ENCODE measurements around the gene ACP1. TPM values are rescaled to one million over a fixed set of nuclear protein-coding genes. Genes with fewer than 3 reads are reported as not detected.
A peak's percentile ranks its signal among the peaks of the same experiment; 100 is the strongest.

The ACP1 gene
- 118 TPM for polyA plus RNA-seq (2013, experiment 1 of 2)
- polyA plus RNA-seq (2013, experiment 2 of 2), result 119 TPM

DNA sequence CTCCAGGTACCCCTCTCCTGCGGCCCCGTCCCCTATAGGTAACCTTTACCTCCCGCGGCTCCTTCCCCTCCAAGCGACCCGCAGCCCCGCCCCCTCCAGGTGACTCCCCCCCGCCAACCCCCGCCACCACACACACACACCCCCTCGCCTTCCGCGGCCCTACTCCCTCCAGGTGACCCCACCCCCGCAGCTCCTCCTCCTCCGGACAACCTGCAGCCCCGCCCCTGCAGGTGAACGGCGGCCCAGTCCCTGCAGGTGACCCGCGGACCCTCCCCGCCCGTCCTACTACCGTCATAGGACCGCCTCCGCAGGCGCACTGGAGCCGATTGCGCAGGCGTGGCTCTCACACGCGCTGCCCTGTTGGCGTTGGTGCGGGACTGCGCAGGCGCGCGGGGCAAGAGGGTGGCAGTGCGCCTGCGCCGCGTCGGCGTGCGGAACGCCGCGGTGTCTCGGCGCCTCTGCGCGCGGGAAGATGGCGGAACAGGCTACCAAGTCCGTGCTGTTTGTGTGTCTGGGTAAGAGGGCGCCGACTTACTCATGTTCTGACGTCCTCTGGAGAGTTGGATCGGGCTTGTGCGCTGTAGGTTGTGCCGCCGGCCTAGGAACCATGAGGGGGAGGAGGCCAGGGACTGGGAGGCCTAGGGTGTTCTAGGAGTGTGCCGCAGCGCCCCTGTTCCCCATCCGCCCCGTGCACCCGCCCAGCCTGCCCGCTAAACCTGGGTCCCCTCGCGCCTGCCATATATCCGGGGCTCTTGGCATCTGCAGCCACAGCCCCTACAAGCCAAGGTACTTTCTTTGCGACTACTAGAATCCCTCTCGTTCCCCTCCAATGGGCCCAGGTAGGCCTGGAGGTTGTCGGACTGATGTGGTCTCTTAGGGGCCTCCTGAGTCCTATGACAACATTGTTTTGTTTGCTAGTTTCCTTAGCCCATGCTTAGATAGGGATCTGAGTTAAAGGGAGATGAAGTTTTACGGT, at the start of gene ACP1:
Gene ACP1, plus strand, starts transcription at position 455 of the 976 bp plus-strand sequence. Its CDS starts 18 bp downstream, at position 473.
- H3K79me2 ChIP-seq (ENCODE audit: control insufficient read depth, insufficient read depth, low read length), result peaks cover 46% of the 10 kb centered on the region
- H2BK5ac ChIP-seq (ENCODE audit: low read length), result peak within 1 kb of the TSS; percentile 77
- no peak within 1 kb of the TSS for H2BK15ac ChIP-seq (replicated peaks; ENCODE audit: low read depth)
- H4K8ac ChIP-seq (ENCODE audit: low read depth, low read length), result peak within 1 kb of the TSS; percentile 60
- H3K4me3 ChIP-seq (ENCODE audit: low read length), result peak within 1 kb of the TSS; percentile 96
- no peak within 1 kb of the TSS for H2AK5ac ChIP-seq (ENCODE audit: low read length)
- peak within 1 kb of the TSS; percentile 25 for H3K18ac ChIP-seq (ENCODE audit: low read length)
- no peak within 1 kb of the TSS for H2BK120ac ChIP-seq (ENCODE audit: low read depth, low read length)
- peak; percentile 98 for DNase-seq
- H3K27me3 ChIP-seq (ENCODE audit: insufficient read depth, low read length, poor library complexity), result no peaks in the 10 kb centered on the region
- peak within 1 kb of the TSS; percentile 89 for H3K4me2 ChIP-seq (ENCODE audit: low read length)
- H3K4ac ChIP-seq (ENCODE audit: low read depth, low read length), result peak within 1 kb of the TSS; percentile 65
- H3K36me3 ChIP-seq (ENCODE audit: control insufficient read depth, insufficient read depth, low read length), result no peaks in the 10 kb centered on the region
- peak within 1 kb of the TSS; percentile 96 for H3K9ac ChIP-seq (ENCODE audit: low read length)
- no peak within 1 kb of the TSS for H4K5ac ChIP-seq (ENCODE audit: low read length)
- peak within 1 kb of the TSS; percentile 11 for H3K23ac ChIP-seq (ENCODE audit: low read length)
- H3K79me1 ChIP-seq (ENCODE audit: low read length), result peaks cover 3% of the 10 kb centered on the region
- peaks cover 1% of the 10 kb centered on the region for H3K4me1 ChIP-seq (ENCODE audit: control insufficient read depth, low read depth, low read length)
- no CpG with 5 or more reads among the region's 73 CpGs for WGBS (ENCODE audit: extremely low coverage, insufficient coverage, low lambda C conversion rate)
- peak within 1 kb of the TSS; percentile 99 for H3K56ac ChIP-seq (ENCODE audit: low read length)
- H3K27ac ChIP-seq (ENCODE audit: low read depth, low read length), result peak within 1 kb of the TSS; percentile 28

DNA sequence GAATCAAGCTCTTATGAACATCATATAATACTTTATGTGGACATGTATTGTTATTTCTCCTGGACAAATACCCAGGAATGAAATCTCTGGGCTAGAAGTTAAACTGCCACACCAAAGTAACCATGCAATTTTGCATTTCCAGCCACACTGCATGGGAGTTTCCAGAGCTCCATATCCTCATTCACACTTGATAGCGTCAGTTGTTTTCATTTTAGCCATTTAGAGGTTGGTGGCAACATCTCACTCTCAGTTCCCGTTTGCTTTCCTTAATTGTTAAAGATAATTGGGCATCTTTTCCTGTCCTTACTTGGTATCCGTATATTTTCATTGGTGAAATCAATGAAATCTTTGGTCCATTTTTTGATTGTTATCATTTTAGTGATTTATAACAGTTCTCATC, 48.7 kb upstream of the ACP1 start:
- Histone ChIP-seq H3K18ac (ENCODE audit: low read length) (no peak overlapping the region), H2AK5ac (ENCODE audit: low read length) (no peak overlapping the region), H3K56ac (ENCODE audit: low read length) (no peak overlapping the region)

DNA sequence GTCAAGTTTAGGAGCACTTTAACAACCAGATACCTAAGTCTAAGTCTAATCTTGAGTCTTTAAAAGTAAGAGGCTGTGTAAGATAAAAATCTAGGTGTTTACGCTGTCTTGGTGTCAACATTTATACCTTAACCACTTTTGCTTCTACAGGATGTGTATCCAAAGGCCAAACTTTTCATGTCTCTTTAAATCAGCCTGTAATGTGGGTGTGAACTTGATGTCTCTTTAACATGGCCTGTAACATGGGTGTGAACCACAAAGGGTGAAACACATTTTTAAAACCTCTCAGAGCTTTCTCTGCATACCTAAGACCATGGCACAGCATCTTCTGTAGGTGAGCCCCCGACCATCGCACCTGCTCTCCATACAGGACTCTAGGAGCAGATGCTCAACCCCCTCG, 41.3 kb upstream of the ACP1 start:
- H3K36me3 ChIP-seq (ENCODE audit: control insufficient read depth, insufficient read depth, low read length), result no peaks in the 10 kb centered on the region
- H4K8ac ChIP-seq (ENCODE audit: low read depth, low read length), result no peak overlapping the region
- H3K79me2 ChIP-seq (ENCODE audit: control insufficient read depth, insufficient read depth, low read length), result no peaks in the 10 kb centered on the region
- H4K5ac ChIP-seq (ENCODE audit: low read length), result no peak overlapping the region
- no peak overlapping the region for H3K4ac ChIP-seq (ENCODE audit: low read depth, low read length)
- WGBS (ENCODE audit: extremely low coverage, insufficient coverage, low lambda C conversion rate), result no CpG with 5 or more reads among the region's 4 CpGs
- no peak overlapping the region for H3K56ac ChIP-seq (ENCODE audit: low read length)
- no peak overlapping the region for H3K18ac ChIP-seq (ENCODE audit: low read length)
- no peak overlapping the region for H2BK15ac ChIP-seq (replicated peaks; ENCODE audit: low read depth)
- no peak overlapping the region for H3K4me3 ChIP-seq (ENCODE audit: low read length)
- no peaks in the 10 kb centered on the region for H3K79me1 ChIP-seq (ENCODE audit: low read length)
- H3K27me3 ChIP-seq (ENCODE audit: insufficient read depth, low read length, poor library complexity), result no peaks in the 10 kb centered on the region
- H3K23ac ChIP-seq (ENCODE audit: low read length), result no peak overlapping the region
- no peak for DNase-seq
- no peak overlapping the region for H3K27ac ChIP-seq (ENCODE audit: low read depth, low read length)
- no peak overlapping the region for H3K9ac ChIP-seq (ENCODE audit: low read length)
- H2AK5ac ChIP-seq (ENCODE audit: low read length), result no peak overlapping the region
- H2BK5ac ChIP-seq (ENCODE audit: low read length), result no peak overlapping the region
- no peak overlapping the region for H3K4me2 ChIP-seq (ENCODE audit: low read length)
- no peak overlapping the region for H2BK120ac ChIP-seq (ENCODE audit: low read depth, low read length)
- no peaks in the 10 kb centered on the region for H3K4me1 ChIP-seq (ENCODE audit: control insufficient read depth, low read depth, low read length)

More for the DNA sequence above, 48.7 kb upstream of the ACP1 start:
- Histone ChIP-seq H2BK120ac (ENCODE audit: low read depth, low read length) (no peak overlapping the region), H3K9ac (ENCODE audit: low read length) (no peak overlapping the region), H4K5ac (ENCODE audit: low read length) (no peak overlapping the region), H3K27me3 (ENCODE audit: insufficient read depth, low read length, poor library complexity) (no peaks in the 10 kb centered on the region), H3K23ac (ENCODE audit: low read length) (no peak overlapping the region), H3K4ac (ENCODE audit: low read depth, low read length) (no peak overlapping the region), H3K79me2 (ENCODE audit: control insufficient read depth, insufficient read depth, low read length) (no peaks in the 10 kb centered on the region), H2BK5ac (ENCODE audit: low read length) (no peak overlapping the region), H3K79me1 (ENCODE audit: low read length) (no peaks in the 10 kb centered on the region), H3K4me2 (ENCODE audit: low read length) (no peak overlapping the region), H3K4me1 (ENCODE audit: control insufficient read depth, low read depth, low read length) (no peaks in the 10 kb centered on the region), H3K36me3 (ENCODE audit: control insufficient read depth, insufficient read depth, low read length) (no peaks in the 10 kb centered on the region), H3K27ac (ENCODE audit: low read depth, low read length) (no peak overlapping the region), H4K8ac (ENCODE audit: low read depth, low read length) (no peak overlapping the region), H3K4me3 (ENCODE audit: low read length) (no peak overlapping the region), H2BK15ac (replicated peaks; ENCODE audit: low read depth) (no peak overlapping the region)
- DNase-seq, result no peak
- no CpG with 5 or more reads among the region's 3 CpGs for WGBS (ENCODE audit: extremely low coverage, insufficient coverage, low lambda C conversion rate)

DNA sequence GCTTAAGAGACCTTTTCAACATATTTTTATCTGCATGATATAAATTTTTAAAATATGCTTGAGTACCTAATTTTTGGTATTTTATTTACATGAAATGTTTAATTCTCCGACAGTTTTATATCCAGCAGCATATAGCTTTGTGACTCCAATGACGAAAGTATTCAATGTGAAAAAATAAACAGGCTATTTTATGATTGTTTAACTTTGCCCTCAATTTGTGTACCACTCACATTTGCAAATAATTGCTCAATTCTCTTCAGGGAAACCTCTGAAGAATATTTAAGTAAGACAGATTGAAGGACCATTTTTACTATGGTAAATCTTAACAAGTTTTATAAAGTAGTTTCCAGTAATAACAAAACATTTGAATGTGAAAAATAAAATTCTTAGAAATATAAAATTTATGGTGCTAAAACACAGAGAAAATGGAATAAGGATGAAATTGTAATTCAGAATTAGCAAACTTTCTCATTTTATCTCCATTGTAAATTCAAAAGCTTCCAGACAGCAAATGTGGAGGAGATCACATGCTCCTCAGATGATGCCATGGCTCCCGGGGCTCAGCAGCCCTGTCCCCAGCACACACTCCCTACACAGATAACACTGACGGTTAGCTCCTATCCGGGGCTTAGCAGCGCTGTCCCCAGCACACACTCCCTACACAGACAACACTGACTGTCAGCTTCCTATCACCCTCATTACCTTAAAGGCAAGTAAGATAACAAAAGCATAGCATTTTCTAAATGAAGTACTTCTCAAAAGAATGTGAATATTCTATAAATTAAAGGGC, 40.6 kb upstream of the ACP1 start:
- H2BK5ac ChIP-seq (ENCODE audit: low read length), result no peak overlapping the region
- H3K56ac ChIP-seq (ENCODE audit: low read length), result no peak overlapping the region
- H3K9ac ChIP-seq (ENCODE audit: low read length), result no peak overlapping the region
- no peak overlapping the region for H3K4ac ChIP-seq (ENCODE audit: low read depth, low read length)
- no peak overlapping the region for H3K4me2 ChIP-seq (ENCODE audit: low read length)
- no peak overlapping the region for H3K23ac ChIP-seq (ENCODE audit: low read length)
- H3K4me3 ChIP-seq (ENCODE audit: low read length), result no peak overlapping the region
- H4K5ac ChIP-seq (ENCODE audit: low read length), result no peak overlapping the region
- no peaks in the 10 kb centered on the region for H3K4me1 ChIP-seq (ENCODE audit: control insufficient read depth, low read depth, low read length)
- no peaks in the 10 kb centered on the region for H3K36me3 ChIP-seq (ENCODE audit: control insufficient read depth, insufficient read depth, low read length)
- H2BK15ac ChIP-seq (replicated peaks; ENCODE audit: low read depth), result no peak overlapping the region
- no peak for DNase-seq
- H3K27me3 ChIP-seq (ENCODE audit: insufficient read depth, low read length, poor library complexity), result no peaks in the 10 kb centered on the region
- no CpG with 5 or more reads among the region's 6 CpGs for WGBS (ENCODE audit: extremely low coverage, insufficient coverage, low lambda C conversion rate)
- no peak overlapping the region for H4K8ac ChIP-seq (ENCODE audit: low read depth, low read length)
- no peak overlapping the region for H3K27ac ChIP-seq (ENCODE audit: low read depth, low read length)
- H3K79me1 ChIP-seq (ENCODE audit: low read length), result no peaks in the 10 kb centered on the region
- no peak overlapping the region for H3K18ac ChIP-seq (ENCODE audit: low read length)
- H3K79me2 ChIP-seq (ENCODE audit: control insufficient read depth, insufficient read depth, low read length), result no peaks in the 10 kb centered on the region
- H2BK120ac ChIP-seq (ENCODE audit: low read depth, low read length), result no peak overlapping the region
- H2AK5ac ChIP-seq (ENCODE audit: low read length), result no peak overlapping the region

DNA sequence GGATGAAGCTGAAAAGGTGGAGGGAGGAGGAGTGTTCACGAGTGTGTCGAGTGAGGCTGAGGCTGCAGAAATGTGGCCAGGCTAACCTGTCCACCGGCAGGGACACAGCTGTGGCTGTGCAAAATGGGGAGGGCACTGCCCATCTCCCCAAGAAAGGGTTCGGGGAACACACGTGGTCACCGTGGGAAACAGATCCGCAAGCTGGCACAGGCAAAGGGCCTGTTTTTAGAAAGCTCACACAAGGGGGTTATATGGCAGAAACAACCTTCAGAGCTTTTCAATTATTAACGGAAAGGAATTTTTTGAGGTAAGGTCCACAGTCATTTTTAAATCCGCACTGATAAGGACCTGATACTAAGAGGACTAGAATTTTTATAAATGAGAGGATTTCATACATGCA, 36.6 kb upstream of the ACP1 start:
- no CpG with 5 or more reads among the region's 9 CpGs for WGBS (ENCODE audit: extremely low coverage, insufficient coverage, low lambda C conversion rate)

More for the DNA sequence above, 36.6 kb upstream of the ACP1 start:
- DNase-seq, result no peak
- Histone ChIP-seq H3K27ac (ENCODE audit: low read depth, low read length) (no peak overlapping the region), H4K8ac (ENCODE audit: low read depth, low read length) (no peak overlapping the region), H3K79me1 (ENCODE audit: low read length) (no peaks in the 10 kb centered on the region), H3K4ac (ENCODE audit: low read depth, low read length) (no peak overlapping the region), H2AK5ac (ENCODE audit: low read length) (no peak overlapping the region), H3K56ac (ENCODE audit: low read length) (no peak overlapping the region), H2BK15ac (replicated peaks; ENCODE audit: low read depth) (no peak overlapping the region), H3K4me3 (ENCODE audit: low read length) (no peak overlapping the region), H3K79me2 (ENCODE audit: control insufficient read depth, insufficient read depth, low read length) (no peaks in the 10 kb centered on the region), H3K27me3 (ENCODE audit: insufficient read depth, low read length, poor library complexity) (no peaks in the 10 kb centered on the region), H3K23ac (ENCODE audit: low read length) (no peak overlapping the region), H3K4me1 (ENCODE audit: control insufficient read depth, low read depth, low read length) (no peaks in the 10 kb centered on the region), H3K18ac (ENCODE audit: low read length) (no peak overlapping the region), H2BK120ac (ENCODE audit: low read depth, low read length) (no peak overlapping the region), H3K9ac (ENCODE audit: low read length) (no peak overlapping the region), H2BK5ac (ENCODE audit: low read length) (no peak overlapping the region), H4K5ac (ENCODE audit: low read length) (no peak overlapping the region), H3K36me3 (ENCODE audit: control insufficient read depth, insufficient read depth, low read length) (no peaks in the 10 kb centered on the region), H3K4me2 (ENCODE audit: low read length) (no peak overlapping the region)
